ENCODE results near the gene NPDC1.

NPDC1 gene

DNA sequence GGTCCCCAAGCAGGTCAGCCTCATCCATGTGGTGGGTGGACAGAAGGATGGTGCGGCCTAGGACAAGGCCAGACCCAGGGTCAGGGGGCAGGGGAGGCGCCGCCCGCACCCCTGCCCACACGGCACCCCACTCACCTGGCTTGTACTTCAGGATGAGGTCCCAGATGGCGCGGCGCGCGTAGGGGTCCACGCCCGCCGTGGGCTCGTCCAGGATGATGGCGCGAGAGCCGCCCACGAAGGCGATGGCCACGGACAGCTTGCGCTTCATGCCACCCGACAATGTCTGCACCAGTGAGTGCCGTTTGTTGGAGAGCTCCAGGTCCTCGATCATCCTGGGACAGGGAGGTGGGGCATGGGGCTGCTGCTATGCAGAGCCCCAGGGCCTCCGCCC is 30.4 kb downstream of the NPDC1 start:
- H3K4me2 ChIP-seq (ENCODE audit: low read depth, low read length), result no peak overlapping the region
- peaks cover 46% of the 10 kb centered on the region for H3K27me3 ChIP-seq (replicated peaks; ENCODE audit: insufficient read depth, low read length)
- no peaks in the 10 kb centered on the region for H3K4me1 ChIP-seq (ENCODE audit: low read length)
- H3K79me2 ChIP-seq (ENCODE audit: low read length), result no peaks in the 10 kb centered on the region
- no peaks in the 10 kb centered on the region for H3F3A ChIP-seq (ENCODE audit: insufficient read depth, low read length)
- H2AFZ ChIP-seq (ENCODE audit: low read length), result no peak overlapping the region
- TF ChIP-seq, protein P1, sequence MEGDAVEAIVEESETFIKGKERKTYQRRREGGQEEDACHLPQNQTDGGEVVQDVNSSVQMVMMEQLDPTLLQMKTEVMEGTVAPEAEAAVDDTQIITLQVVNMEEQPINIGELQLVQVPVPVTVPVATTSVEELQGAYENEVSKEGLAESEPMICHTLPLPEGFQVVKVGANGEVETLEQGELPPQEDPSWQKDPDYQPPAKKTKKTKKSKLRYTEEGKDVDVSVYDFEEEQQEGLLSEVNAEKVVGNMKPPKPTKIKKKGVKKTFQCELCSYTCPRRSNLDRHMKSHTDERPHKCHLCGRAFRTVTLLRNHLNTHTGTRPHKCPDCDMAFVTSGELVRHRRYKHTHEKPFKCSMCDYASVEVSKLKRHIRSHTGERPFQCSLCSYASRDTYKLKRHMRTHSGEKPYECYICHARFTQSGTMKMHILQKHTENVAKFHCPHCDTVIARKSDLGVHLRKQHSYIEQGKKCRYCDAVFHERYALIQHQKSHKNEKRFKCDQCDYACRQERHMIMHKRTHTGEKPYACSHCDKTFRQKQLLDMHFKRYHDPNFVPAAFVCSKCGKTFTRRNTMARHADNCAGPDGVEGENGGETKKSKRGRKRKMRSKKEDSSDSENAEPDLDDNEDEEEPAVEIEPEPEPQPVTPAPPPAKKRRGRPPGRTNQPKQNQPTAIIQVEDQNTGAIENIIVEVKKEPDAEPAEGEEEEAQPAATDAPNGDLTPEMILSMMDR (IDR thresholded peaks at IDR 0.05; ENCODE audit: low read length), result no peak
- TF ChIP-seq EZH2 (optimal IDR thresholded peaks at IDR 0.05; ENCODE audit: low read depth, low read length), result no peak
- no peak for TF ChIP-seq EZH2phosphoT487 (IDR thresholded peaks at IDR 0.05; ENCODE audit: low read length)
- H3K9me3 ChIP-seq (replicated peaks; ENCODE audit: insufficient read depth, low read length), result no peaks in the 10 kb centered on the region
- H3K9me2 ChIP-seq (replicated peaks; ENCODE audit: insufficient read depth, low read length), result no peaks in the 10 kb centered on the region
- H3K27ac ChIP-seq (ENCODE audit: low read length), result no peak overlapping the region
- H3K9ac ChIP-seq (ENCODE audit: low read length), result no peak overlapping the region
- DNase-seq, result no peak
- no peak overlapping the region for H3K4me3 ChIP-seq (ENCODE audit: low read length)
- no peaks in the 10 kb centered on the region for H3K36me3 ChIP-seq (replicated peaks; ENCODE audit: insufficient read depth, low read length)
- no peaks in the 10 kb centered on the region for H4K20me1 ChIP-seq (ENCODE audit: insufficient read depth, low read length)

DNA sequence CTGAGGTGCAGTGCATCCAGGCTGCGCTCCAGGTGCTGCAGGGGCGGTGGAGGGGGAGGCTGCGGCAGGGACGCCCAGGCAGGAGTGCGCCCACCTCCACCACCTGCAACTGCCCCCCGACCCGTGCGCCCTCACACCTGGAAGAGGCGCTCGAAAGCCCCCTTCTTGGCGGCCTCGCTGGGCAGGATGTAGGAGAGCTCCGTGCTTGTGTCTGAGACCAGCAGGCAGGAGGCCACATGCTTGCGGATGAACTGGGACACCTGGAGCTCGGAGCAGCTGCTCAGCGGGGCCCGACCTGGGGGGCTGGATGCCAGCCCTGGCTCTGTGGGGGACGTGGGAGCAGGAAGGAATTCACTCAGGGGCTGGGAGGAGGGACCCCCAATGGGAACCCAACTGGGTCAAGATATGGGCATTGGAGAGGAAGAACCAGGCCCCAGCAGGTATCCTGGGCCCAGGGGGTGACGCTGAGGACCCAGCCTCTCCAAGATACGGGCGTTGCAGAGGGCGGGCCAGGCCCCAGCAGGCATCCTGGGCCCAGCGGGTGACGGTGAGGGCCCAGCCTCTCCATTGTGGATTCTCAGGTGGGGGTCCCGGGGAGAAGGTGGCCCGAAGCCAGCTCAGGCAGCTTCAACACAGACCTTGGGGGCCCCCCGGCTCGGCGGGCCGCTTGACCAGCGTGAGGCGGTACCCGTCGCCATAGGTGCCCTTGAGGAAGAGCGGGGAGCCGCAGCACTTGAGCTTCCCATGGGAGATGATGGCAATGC is 31.0 kb downstream of the NPDC1 start:
- peaks cover 42% of the 10 kb centered on the region for H3K27me3 ChIP-seq (replicated peaks; ENCODE audit: insufficient read depth, low read length)
- no peak overlapping the region for H3K4me2 ChIP-seq (ENCODE audit: low read depth, low read length)
- no peak overlapping the region for H3K4me3 ChIP-seq (ENCODE audit: low read length)
- no peaks in the 10 kb centered on the region for H3K4me1 ChIP-seq (ENCODE audit: low read length)
- TF ChIP-seq EZH2 (optimal IDR thresholded peaks at IDR 0.05; ENCODE audit: low read depth, low read length), result no peak
- no peak for TF ChIP-seq EZH2phosphoT487 (IDR thresholded peaks at IDR 0.05; ENCODE audit: low read length)
- TF ChIP-seq, protein P1 (IDR thresholded peaks at IDR 0.05; ENCODE audit: low read length), result no peak
- H3K9me2 ChIP-seq (replicated peaks; ENCODE audit: insufficient read depth, low read length), result no peaks in the 10 kb centered on the region
- H3K9ac ChIP-seq (ENCODE audit: low read length), result no peak overlapping the region
- H3F3A ChIP-seq (ENCODE audit: insufficient read depth, low read length), result no peaks in the 10 kb centered on the region
- no peaks in the 10 kb centered on the region for H3K9me3 ChIP-seq (replicated peaks; ENCODE audit: insufficient read depth, low read length)
- no peak overlapping the region for H3K27ac ChIP-seq (ENCODE audit: low read length)
- H4K20me1 ChIP-seq (ENCODE audit: insufficient read depth, low read length), result no peaks in the 10 kb centered on the region
- DNase-seq, result no peak
- H3K79me2 ChIP-seq (ENCODE audit: low read length), result no peaks in the 10 kb centered on the region
- no peaks in the 10 kb centered on the region for H3K36me3 ChIP-seq (replicated peaks; ENCODE audit: insufficient read depth, low read length)
- H2AFZ ChIP-seq (ENCODE audit: low read length), result no peak overlapping the region

DNA sequence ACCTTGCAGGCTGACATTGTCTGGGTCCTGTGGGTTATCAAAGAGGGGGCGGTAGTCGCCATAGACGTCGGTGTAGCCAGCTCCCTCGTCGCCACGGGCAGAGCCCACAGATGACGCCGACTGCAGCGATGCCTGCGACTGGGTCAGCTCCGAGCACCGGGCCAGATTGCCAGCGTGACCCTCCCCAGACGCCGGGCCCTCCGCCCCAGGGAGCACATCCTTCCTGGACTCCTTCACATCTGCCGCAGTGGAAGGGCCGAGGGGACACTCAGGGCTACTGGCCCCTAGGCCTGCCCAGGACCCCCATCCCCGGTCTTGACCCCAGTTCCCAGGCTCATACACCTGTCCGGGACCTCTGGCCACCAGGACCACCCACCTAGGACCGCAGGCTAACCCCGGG is 31.8 kb downstream of the NPDC1 start:
- TF ChIP-seq, protein P1 (IDR thresholded peaks at IDR 0.05; ENCODE audit: low read length), result no peak
- TF ChIP-seq EZH2 (optimal IDR thresholded peaks at IDR 0.05; ENCODE audit: low read depth, low read length) (no peak), EZH2phosphoT487 (IDR thresholded peaks at IDR 0.05; ENCODE audit: low read length) (no peak)
- Histone ChIP-seq H3K4me3 (ENCODE audit: low read length) (no peak overlapping the region), H4K20me1 (ENCODE audit: insufficient read depth, low read length) (no peaks in the 10 kb centered on the region), H2AFZ (ENCODE audit: low read length) (no peak overlapping the region), H3K9ac (ENCODE audit: low read length) (no peak overlapping the region), H3K36me3 (replicated peaks; ENCODE audit: insufficient read depth, low read length) (no peaks in the 10 kb centered on the region), H3K9me2 (replicated peaks; ENCODE audit: insufficient read depth, low read length) (no peaks in the 10 kb centered on the region), H3K4me2 (ENCODE audit: low read depth, low read length) (no peak overlapping the region), H3K9me3 (replicated peaks; ENCODE audit: insufficient read depth, low read length) (no peaks in the 10 kb centered on the region), H3K79me2 (ENCODE audit: low read length) (no peaks in the 10 kb centered on the region), H3K4me1 (ENCODE audit: low read length) (no peaks in the 10 kb centered on the region), H3K27ac (ENCODE audit: low read length) (no peak overlapping the region), H3K27me3 (replicated peaks; ENCODE audit: insufficient read depth, low read length) (peaks cover 34% of the 10 kb centered on the region), H3F3A (ENCODE audit: insufficient read depth, low read length) (no peaks in the 10 kb centered on the region)
- DNase-seq, result no peak
